8988T (cell line): ENCODE measurements around the gene GRID2.

Experiments used
- DNase-seq: peaks from one replicate; pipeline ENCODE4 v3.0.0; 2011

The GRID2 gene

DNA sequence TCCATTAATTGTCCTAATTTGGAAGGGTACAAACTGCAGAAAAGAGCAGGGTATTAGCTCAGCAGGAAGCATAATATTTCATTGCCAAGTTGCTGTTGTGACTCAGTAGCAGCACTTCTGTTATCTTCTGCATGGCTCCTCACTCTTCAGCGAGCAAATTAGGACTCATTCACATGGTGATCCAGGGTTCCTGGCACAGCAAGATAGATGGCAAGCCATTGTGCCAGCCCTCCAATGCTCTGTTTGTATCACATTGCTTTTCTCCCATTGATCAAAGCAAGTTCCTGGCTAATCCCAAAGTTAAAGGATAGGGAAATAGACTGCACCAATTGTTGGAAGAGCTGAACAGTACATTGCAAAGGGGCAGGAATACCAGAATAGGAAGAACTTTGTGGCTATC, 1142.3 kb downstream of the GRID2 start:
- DNase-seq = no peak

DNA sequence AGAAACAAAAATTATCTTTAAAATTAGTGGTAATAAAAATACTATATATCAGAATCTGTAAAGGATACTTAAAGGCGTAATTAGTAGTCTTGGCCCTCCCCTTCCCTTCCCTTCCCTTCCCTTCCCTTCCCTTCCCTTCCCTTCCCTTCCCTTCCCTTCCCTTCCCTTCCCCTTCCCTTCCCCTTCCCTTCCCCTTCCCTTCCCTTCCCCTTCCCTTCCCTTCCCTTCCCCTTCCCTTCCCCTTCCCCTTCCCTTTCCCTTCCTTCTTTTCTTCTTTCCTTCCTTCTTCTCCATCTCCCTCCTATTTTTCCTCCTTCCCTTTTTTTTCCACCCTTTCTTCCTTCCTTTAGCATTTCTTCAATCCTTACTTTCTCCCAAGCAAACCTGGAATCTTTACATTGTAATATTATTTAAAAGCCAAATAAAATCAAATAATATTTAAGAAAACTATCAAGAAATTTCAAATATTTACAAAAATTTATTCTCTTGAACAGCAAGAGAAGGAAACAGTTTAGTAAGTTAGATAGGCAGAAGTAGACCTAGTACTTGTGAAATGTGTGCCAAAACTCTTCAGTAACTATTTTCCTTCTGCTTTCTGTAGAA, 1145.0 kb downstream of the GRID2 start:
- DNase-seq = no peak

DNA sequence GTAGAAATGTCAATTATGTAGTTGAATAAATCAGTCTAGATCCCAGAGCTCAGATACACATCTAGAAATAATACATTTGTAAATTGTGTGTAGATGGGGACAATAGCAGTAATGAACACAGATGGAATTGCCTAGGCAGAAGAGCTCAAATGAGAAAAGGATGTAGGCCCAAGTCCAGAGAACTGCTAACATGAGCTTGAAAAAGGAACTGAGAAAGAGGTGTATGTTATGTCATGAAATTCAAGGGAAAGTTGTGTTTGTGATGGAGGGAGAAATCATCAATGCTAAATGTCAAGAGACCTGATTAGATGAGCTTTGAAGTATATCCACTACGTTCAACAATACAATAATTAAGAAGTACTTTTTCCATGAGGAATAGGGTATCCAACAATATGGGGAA, 1148.2 kb downstream of the GRID2 start:
- no peak for DNase-seq

DNA sequence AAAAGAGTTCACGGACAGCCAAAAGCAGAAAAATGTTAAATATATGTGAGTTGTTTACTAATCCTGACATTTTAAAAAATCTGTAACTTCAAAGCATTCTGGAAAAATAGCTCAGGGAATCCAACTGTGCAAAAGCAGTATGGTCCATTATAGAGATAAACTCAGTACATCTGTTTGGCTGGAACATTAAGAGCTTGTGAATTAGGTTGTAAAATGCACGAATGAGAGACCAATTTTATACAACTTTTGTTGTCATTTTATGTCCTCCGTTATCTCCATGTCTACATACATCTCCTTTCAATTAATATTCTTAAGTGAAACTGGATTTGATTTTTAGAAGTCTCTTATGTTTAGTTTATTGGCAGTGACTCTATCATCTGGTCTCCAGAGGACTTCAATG, 1157.8 kb downstream of the GRID2 start:
- DNase-seq = no peak

DNA sequence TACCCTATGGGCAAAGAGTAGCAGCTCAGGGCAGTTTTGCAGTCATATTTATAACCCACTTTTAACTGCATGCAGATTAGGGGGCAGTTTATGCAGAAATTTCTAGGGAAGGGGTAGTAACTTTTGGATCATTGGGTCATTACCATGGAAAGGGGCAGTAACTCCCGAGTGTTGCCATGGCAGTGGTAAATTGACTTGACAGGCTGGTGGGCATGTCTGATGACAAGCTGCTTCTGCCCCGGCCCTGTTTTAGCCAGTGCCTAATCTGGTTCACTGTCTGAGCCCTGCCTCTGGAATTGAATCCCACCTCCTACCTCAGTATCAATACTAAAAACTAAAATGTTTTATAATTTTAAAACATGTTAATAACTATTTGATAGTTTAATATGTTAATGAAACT, 1162.7 kb downstream of the GRID2 start:
- DNase-seq = no peak

DNA sequence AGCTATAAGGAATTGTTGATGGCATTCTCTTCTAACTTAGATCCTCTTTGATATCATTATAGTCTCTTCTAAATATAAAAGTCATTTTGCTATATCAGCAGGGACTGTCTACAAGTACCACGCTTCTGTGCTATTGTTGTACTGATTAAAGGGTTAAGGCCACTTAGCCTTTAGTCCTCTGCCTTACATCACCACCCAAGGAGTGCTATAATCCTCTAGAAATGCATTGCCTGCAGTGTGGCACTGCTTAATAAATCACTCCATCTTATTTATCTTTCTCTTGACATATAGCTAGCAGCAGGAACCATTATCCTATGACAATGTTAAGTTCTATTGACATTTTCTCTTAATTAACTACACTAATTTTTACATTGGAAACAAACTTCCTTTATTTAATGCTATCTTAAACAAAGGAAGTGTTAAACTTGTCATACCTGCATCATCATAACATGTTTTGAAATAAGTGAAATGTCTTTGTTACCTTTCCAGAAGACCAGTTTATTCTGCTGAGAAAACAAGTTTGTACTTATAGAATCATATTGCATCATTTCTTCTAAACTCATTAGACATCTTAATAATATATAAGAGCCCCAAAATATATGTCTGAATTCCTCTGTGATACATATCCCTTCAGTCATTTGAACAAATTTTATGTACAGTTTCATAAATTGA, 1163.9 kb downstream of the GRID2 start:
- no peak for DNase-seq

DNA sequence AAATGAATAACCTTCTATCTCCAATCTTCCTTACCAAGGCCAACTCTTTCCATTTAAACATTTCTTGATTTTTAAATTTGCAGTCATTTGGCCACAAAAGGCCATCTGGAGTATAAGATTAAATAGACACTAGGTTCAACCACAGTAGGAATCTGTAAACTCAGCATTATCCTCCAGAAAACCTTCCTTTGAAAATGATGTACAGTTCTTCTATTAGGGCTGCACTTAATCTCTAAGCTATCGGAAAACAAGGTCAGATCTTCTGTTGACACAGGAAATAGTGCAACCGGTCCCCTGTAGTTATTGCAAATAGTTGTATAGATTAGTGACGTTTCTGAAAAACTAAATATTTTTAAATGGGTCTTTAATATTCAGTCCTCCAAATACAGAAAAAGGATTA, 1165.8 kb downstream of the GRID2 start:
- DNase-seq = no peak

DNA sequence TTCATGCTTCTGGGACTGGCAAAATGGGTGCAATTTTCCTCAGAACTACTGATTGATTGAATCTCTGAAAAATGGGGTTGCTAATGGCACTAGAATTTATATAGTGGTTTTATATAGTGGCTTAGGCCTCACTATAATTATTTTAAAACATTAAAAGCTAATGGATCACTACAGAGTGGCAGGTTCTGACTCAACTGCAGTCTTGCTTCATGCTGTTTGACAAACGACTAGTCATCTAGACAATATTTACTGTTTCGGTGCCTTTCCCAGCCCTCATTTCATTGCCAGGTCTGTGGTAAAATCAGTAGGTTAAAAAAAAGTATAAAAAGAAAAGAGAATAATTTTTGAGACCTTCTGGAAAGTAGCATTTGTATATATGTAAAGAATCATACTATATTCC, 1172.0 kb downstream of the GRID2 start:
- no peak for DNase-seq

DNA sequence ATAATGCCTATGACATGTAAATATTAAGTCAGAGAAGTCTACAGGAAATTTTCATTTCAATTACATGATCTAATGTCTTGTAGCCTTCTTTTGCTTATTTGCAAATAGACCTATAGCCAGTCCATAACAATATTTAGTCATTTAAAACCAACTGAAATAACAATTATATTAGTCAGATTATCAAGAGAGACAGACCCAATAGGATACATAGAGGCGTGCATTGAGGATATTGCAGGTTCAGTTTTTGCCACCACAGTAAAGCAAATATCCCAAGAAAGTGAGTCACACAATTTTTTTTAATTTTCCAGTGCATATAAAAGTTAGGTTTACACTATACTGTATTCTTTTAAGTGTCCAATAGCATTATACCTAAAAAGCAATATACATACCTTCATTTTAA, 1175.0 kb downstream of the GRID2 start:
- no peak for DNase-seq

DNA sequence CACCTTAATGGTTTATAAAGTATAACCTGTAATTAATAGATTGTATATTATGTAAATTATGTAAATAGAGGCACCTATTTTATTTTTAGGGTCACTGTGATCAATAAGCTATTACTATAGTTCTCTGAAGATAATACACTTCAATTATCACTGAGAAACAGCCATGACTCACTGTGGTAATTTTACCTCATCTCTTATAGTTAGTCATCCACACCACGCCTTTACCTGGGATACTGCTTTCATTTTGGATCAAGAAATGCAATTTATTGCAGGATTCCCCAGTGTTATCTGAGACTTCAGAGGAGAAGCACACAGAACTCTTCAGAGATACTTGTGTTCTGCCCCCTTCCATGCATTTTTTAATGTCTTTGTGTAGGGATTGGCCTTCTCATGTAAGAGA, 1176.7 kb downstream of the GRID2 start:
- no peak for DNase-seq

DNA sequence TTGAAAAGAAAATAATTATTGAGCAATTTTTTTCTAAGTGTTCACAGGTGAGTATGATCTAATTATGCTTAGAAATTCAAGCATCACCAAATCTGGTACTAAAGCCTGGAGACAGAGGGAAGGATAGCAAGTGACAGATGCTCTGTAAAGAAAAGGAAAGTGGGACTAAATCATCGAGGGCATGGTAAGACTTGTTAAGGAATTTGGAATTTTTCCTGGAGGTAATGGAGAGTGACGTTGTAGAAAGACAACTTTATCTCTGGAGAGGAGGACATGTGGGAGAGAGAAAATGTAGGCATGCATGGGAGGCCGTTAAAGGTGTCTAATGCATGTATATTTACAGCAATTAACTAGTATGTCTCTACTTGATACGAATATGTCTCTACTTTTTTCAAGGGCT, 1191.6 kb downstream of the GRID2 start:
- DNase-seq = no peak

DNA sequence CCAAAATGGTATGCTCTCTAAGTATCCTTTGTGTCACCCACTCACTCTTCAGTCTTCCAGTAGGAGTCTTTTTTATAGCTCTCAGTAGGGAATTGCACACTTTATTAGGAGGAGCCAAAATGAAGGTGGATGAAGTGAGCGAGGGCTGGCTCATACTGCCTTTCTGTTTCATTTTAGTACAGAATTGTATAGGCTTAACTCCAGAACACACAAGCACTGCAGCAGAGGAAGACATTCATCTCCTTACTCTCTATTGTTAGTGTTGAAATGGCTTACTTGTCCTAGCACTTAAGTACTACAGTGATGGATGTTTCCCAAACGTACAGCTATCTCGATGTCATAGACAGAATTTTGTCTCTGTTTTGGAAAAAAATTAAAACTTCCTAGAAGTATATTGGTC, 1197.5 kb downstream of the GRID2 start:
- no peak for DNase-seq

DNA sequence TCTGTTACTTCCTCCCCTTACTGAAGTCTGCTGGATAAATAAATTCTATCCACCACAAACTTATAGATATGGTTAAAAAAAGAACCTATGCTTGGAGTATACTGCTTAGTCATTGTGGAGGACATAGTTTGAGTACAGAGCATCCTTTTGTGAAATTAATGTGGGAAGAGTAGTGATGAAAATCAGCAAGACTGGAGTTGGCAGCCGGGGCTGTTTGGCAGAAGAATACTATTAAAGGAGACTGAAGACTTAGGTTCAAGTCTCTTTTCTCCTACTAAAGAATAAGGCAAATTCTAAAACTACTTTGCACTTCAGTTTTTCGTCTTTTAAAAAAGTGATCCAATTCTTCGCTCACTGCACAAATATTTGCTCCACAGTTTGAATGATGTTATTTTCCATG, 1198.2 kb downstream of the GRID2 start:
- DNase-seq = no peak

DNA sequence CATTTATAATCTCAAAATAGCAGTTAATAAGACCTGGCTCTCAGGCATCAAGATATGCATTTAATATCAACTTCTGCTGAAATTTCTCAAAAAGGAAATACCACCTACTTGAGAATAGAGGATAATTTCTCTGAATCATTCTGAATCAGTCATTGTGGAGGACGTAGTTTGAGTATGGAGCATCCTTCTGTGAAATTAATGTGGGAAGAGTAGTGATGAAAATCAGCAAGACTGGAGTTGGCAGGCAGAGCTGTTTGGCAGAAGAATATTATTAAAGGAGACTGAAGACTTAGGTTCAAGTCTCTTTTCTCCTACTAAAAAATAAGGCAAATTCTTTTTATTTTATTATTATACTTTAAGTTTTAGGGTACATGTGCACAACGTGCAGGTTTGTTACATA, 1199.2 kb downstream of the GRID2 start:
- DNase-seq = no peak

DNA sequence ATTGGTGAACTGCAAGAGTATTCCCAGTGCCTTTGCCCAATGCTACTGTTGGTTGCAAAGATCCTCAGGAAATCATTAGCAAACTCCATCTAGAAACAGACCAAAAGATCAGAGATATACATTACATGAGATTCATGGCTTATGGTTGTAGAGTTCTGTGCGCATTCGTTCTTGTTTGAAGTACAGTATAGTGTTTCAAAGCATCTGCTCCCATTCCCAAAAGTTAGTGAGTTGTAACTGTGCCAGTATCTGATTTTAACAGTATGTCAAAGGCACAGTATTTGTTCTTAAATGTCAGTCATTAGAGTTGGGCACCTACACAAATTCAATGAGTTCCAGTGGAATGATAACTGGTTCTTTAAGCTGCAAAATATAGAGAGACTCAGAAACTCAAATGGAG, 1210.1 kb downstream of the GRID2 start:
- no peak for DNase-seq

DNA sequence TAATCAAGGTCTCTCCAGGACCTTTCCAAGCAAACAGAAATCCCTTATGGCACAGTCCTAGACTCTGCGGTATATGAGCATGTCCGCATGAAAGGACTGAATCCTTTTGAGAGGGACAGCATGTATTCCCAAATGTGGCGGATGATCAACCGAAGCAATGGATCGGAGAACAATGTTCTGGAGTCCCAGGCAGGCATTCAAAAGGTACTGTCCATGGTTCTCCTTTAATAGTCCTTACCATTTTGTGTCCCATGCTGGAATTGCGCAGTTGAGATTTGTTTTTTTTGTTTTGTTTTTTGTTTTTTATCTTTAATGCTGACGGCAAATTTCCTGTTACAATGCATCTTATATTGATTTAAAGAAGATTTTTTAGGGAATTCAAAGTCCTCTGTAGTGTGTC, 1211.4 kb downstream of the GRID2 start:
- DNase-seq = no peak

DNA sequence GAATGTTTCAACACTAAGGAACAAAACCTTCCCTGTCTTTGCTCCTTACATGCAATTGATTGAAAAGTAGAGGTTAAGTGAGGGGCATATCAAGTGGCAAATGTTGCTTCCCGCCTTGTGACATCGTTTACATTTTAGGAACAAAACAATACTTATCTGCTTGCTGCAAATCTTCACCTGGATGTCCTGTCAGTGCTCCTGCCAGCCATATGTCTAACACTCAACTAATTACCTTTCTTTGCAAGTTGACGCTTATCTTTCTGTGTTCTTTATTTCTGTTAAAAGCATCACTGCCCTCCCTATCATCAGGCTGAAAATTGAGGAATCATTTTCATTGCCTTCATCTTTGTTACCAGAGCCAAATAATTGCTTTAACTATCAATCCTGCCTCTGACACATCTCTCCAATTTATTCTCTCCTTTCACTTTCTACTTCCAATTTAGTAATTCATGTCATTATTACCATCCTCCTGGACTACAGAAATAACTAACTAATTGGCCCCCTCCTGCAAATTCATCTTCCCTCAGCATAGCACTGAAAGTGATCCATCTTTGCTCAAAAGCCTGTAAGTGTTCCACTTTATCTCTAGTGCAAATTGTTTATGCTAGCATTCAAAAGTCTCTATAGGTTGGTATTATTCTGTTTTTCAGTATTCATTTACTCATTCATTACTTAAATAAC, 1226.1 kb downstream of the GRID2 start:
- DNase-seq = no peak

DNA sequence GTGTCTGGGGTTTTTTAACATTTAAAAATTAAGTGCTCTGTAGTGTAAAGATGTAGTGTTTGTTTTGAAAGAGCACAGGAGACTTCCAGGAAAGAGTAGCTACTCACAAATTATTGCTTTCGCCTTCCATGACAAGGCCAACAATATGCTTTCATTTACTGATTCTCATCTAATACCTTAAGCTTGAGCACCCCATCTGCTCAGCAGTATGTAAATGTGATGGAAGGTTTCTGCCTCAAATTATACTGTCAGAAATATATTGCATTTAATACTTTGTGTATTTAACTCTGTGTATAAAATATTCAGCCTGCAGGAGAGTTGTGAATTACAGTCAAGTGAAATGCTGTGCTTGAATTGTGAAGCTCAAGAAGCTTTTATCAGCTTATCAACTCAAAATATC, 1228.5 kb downstream of the GRID2 start:
- DNase-seq = no peak

DNA sequence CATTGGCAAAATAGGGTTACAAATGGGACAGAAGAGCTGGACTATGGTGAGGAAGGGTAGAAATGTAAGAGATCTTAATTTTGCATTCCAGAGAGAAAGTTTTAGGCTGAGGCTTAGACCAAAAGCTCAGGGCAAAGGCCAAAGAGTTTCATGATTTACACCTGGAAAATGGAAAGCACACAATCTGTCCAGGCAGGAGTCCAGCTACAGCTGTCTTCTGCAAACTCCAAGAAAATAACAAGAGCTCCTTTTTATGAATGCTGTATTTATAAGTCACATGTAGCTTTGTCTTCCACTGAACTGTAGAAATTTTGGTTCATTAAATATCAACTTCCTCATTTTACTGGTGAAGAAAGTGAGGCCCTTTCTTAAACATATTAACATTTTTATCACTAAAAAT, 1236.8 kb downstream of the GRID2 start:
- no peak for DNase-seq

DNA sequence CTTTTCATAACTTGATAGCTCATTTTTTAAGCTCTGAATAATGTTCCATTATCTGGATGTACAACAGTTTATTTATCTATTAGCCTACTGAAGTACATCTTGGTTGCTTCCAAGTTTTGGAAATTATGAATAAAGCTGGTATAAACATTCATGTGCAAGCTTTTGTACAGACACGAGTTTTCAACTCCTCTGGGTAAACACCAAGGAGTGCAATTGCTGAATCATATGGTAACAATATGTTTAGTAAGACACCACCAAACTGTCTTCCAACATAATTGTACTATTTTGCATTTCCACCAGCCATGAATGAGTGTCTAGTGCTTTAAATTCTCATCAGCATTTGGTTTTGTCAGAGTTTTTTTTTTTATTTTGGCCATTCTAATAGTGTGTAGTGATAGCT, 1258.1 kb downstream of the GRID2 start:
- no peak for DNase-seq

DNA sequence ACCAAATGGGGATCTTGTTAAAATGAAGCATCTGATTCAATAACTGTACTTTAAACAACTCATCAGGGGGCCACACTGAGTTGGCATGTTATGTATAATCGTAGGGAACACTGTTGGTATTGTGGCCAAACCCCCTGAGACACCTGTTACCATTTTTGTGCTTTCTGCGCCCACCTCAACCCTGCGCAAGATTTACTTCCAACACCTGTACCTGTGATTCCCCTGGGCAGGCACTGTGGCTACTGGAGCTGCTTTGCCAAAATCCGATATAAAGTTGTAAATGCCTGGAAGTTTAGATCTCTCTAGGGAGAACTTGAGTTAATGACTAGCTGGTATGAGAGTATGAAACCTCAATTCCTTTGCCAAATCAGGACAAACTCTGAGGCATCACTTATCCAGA, 1265.0 kb downstream of the GRID2 start:
- no peak for DNase-seq

DNA sequence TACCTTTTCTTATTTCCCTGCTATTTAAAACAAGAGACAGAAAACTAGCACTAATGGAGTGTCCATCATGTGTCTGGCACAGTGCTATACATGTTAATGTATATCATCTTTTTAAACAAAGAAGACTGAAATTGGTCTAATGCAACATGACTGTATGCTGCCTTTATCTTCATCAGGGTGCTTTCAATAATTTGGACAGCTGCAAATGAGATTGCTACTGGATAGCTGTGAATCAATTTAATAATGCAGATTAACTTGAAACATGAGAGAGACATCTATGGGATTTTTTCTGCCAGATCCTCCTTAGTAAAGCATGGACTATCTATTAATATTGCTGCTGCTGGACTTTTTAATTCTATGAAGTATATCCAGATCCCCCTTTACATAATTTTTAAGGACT, 1269.5 kb downstream of the GRID2 start:
- DNase-seq = no peak

DNA sequence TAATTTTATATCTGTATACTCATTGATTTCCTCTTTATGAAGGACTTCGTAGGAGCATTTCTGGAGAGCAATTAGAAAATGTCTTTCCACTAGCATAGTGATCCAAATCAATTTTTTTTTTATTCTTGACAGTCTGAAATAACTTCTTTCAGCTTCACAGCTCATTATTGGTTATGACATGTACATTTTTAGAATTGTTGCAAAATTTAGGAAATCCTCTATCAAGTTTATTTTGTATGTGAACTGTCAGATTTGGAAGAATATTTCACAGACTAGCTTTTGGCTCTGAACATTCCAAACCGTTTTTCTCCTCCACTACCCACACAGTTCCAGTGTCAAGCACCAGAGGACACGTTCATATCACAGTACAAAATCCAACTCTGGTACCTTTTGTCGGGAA, 1275.2 kb downstream of the GRID2 start:
- DNase-seq = no peak

DNA sequence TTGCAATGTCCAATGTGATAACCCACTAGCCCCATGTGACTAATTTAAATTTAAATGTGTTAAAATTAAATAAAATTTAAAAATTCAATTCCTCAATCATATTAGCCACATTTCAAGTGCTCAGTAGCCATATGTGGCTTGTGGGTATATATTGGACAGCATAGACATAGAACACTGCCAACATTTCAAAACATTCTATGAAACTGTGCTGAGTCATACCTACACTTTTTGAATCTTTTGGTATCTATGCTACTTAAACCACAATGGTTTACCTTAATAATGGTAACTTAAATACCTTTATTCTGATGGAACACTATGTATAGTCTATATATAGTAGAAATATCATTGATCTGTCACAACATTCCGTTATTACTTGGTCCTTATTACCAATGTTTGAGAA, 1301.4 kb downstream of the GRID2 start:
- no peak for DNase-seq

DNA sequence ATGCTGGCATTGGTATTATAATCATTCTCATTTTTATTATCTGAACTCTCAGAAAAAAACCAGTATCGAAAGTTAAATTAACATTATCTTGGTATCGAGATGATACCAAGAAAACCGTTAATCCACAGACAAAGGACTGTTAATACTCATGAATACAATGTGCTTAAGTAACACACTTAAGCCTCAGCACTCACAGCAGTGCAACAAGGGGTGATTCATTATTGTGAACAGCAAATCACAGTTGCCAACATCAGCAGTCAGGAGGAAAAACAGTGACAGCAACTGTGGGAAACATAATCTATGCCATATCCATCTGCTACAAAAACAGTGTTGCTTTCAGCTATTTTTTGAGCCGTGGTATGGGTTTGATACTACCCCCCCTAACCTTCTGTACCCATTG, 1313.8 kb downstream of the GRID2 start:
- DNase-seq = no peak
